ENCODE data around the gene DNAJC22. TPM values are rescaled to one million over a fixed set of nuclear protein-coding genes. Genes with fewer than 3 reads are reported as not detected.

The DNAJC22 gene
- total and polyA plus RNA-seq, 2 donors (not counting 1 experiment from before 2014, with no cell fraction given): 2.4 to 4.8 TPM

DNA sequence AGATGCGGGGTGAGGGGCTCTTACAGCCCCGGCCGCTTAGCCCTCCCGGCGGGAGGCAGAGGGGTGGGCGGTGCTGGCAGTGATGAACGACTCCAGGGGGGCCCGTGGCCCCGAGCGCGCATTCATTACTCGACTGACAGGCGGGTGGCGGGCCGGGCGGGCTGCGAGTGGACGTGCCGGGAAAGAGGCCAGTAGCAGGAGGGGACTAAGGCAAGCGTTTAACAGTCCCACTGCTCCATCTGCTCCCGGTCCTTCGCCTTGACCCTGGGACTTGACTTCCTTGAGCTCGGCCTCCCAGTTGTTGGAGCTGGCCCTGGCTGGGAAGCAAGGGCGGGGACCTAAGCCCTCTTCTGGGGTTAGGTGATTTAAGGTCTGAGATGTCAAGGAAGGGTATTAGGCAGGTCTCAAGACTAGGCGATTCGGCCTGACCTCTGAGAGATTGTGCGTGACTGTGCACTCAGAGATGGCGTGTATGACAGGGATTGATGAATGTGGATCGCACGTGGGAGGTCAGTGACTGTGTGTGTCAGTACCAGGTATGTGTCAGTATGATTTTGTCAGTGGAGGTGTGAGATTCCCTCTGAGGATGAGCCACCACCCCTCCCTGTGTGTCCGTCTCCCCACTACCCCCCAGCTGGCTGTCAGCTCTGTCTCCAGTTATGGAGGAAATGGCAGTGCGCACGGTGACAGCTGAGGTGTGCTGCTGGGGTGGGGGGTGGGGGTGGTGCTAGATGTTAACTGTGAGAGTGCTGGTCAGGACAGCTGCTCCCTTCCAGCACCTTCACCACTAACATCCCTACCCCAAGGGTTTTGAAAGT lies 3.6 kb upstream of the DNAJC22 start:
- no peaks in the 10 kb centered on the region for H3K79me2 ChIP-seq (ENCODE audit: control insufficient read depth, insufficient read depth, low read length)
- peaks cover 61% of the 10 kb centered on the region for H3K27me3 ChIP-seq (ENCODE audit: control insufficient read depth, insufficient read depth, low read length)
- no peaks in the 10 kb centered on the region for H4K20me1 ChIP-seq (ENCODE audit: control insufficient read depth, extremely low read depth, insufficient read depth, low read length)
- peak overlapping the region; percentile 86 for H3K4me2 ChIP-seq (ENCODE audit: extremely low read depth, insufficient read depth, low read length)
- H2AFZ ChIP-seq (ENCODE audit: low read length): peak overlapping the region; percentile 13
- H3K4me3 ChIP-seq (replicated peaks in 1 of 4; ENCODE audit: control extremely low read depth in 1 of 4, insufficient read depth in 1 of 4, low read depth in 3 of 4, low read length in 4 of 4): peak overlapping the region; percentile 28 to 52 (median 42)
- TF ChIP-seq, protein P1, sequence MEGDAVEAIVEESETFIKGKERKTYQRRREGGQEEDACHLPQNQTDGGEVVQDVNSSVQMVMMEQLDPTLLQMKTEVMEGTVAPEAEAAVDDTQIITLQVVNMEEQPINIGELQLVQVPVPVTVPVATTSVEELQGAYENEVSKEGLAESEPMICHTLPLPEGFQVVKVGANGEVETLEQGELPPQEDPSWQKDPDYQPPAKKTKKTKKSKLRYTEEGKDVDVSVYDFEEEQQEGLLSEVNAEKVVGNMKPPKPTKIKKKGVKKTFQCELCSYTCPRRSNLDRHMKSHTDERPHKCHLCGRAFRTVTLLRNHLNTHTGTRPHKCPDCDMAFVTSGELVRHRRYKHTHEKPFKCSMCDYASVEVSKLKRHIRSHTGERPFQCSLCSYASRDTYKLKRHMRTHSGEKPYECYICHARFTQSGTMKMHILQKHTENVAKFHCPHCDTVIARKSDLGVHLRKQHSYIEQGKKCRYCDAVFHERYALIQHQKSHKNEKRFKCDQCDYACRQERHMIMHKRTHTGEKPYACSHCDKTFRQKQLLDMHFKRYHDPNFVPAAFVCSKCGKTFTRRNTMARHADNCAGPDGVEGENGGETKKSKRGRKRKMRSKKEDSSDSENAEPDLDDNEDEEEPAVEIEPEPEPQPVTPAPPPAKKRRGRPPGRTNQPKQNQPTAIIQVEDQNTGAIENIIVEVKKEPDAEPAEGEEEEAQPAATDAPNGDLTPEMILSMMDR (conservative IDR thresholded peaks at IDR 0.05 in 1 of 2, IDR thresholded peaks at IDR 0.05 in 1 of 2; ENCODE audit: low read depth in 1 of 2, low read length in 2 of 2): no peak
- TF ChIP-seq EZH2 (IDR thresholded peaks at IDR 0.05; ENCODE audit: low read length, missing control alignments): no peak
- no peaks in the 10 kb centered on the region for H3K36me3 ChIP-seq (ENCODE audit: control insufficient read depth, insufficient read depth, low read length)
- no peak for DNase-seq (ENCODE audit: low read depth in 2 of 2)
- H3K9ac ChIP-seq (ENCODE audit: insufficient read depth, low read length): no peak overlapping the region
- H3K9me3 ChIP-seq (ENCODE audit: control insufficient read depth, insufficient read depth, low read depth, low read length): no peaks in the 10 kb centered on the region
- no peak overlapping the region for H3K27ac ChIP-seq (ENCODE audit: insufficient read depth, low read length)
- H3K4me1 ChIP-seq (ENCODE audit: control insufficient read depth, extremely low read depth, insufficient read depth, low read length): peaks cover 25% of the 10 kb centered on the region

DNA sequence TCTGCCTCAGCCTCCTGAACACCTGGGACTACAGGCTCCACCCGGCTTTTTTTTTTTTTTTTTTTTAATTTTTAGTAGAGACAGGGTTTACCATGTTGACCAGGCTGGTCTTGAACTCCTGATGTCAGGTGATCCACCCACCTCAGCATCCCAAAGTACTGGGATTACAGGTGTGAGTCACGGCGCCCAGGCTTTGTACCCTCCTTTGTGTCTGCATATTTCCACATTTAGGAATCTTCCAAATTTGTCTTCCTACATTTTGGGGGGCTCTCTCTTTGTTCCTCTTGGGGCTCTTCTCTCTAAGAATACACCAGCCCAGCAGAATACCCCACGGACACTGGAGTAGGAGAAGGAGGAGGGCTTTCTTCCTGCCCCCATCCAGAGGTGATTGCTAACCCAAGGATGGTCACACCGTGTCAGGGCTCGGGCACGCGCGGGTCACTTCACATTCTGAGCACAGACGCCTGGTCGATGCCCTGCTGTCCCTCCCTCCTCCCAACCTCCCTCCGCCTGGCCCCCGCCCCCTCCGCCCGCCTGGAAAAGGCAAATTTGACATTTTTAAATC lies 2.1 kb upstream of the DNAJC22 start:
- Histone ChIP-seq H3K4me3 (replicated peaks in 1 of 4; ENCODE audit: control extremely low read depth in 1 of 4, insufficient read depth in 1 of 4, low read depth in 3 of 4, low read length in 4 of 4) (no peak overlapping the region), H3K9me3 (ENCODE audit: control insufficient read depth, insufficient read depth, low read depth, low read length) (no peaks in the 10 kb centered on the region), H2AFZ (ENCODE audit: low read length) (no peak overlapping the region), H3K27me3 (ENCODE audit: control insufficient read depth, insufficient read depth, low read length) (peaks cover 49% of the 10 kb centered on the region), H3K4me2 (ENCODE audit: extremely low read depth, insufficient read depth, low read length) (no peak overlapping the region), H3K4me1 (ENCODE audit: control insufficient read depth, extremely low read depth, insufficient read depth, low read length) (peaks cover 25% of the 10 kb centered on the region), H3K27ac (ENCODE audit: insufficient read depth, low read length) (no peak overlapping the region), H3K79me2 (ENCODE audit: control insufficient read depth, insufficient read depth, low read length) (no peaks in the 10 kb centered on the region), H4K20me1 (ENCODE audit: control insufficient read depth, extremely low read depth, insufficient read depth, low read length) (no peaks in the 10 kb centered on the region), H3K9ac (ENCODE audit: insufficient read depth, low read length) (no peak overlapping the region), H3K36me3 (ENCODE audit: control insufficient read depth, insufficient read depth, low read length) (no peaks in the 10 kb centered on the region)
- TF ChIP-seq, protein P1 (conservative IDR thresholded peaks at IDR 0.05 in 1 of 2, IDR thresholded peaks at IDR 0.05 in 1 of 2; ENCODE audit: low read depth in 1 of 2, low read length in 2 of 2): no peak
- TF ChIP-seq EZH2 (IDR thresholded peaks at IDR 0.05; ENCODE audit: low read length, missing control alignments): peak; percentile 25
- no peak for DNase-seq (ENCODE audit: low read depth in 2 of 2)

DNA sequence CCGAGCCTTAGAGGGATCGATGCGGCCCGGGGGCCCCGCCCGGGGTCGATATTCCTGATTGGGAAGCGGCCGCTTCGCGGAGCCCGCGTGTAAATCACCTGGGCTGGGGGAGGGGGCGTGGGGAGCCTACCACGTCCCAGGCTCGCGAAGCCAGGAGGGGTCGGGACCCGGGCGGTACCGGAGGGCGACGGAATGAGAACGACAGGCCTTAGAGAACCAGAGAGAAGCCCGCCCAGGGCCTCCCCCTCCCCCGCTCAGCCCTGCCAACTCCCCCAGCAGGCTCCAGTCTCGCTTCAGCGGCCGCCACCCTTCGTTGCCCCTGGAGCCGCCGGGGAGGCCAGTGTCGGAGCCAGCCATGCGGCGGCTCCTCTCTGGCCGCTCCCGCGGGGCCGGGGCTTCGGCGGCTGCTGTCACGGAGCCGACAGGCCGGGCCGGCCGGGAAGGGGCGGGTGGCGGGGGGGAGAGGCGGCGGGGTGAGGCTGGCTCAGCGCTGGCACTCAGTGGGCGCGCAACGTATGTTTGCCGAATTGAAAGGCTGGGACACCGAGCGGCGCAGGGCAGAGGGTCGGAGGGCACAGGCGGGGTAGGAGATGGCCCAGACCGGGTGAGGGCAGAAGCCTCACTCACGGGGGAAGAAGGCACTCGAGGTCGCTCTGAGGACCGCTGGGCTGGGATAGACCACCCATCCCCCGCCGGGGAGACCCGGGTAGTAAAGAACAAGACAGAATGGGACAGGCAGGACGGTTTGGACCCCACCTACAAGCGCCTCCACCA lies 1.4 kb upstream of the DNAJC22 start:
- Histone ChIP-seq H2AFZ (ENCODE audit: low read length) (no peak overlapping the region), H3K9me3 (ENCODE audit: control insufficient read depth, insufficient read depth, low read depth, low read length) (no peaks in the 10 kb centered on the region), H3K4me1 (ENCODE audit: control insufficient read depth, extremely low read depth, insufficient read depth, low read length) (peaks cover 25% of the 10 kb centered on the region), H3K4me2 (ENCODE audit: extremely low read depth, insufficient read depth, low read length) (peak overlapping the region; percentile 83), H4K20me1 (ENCODE audit: control insufficient read depth, extremely low read depth, insufficient read depth, low read length) (no peaks in the 10 kb centered on the region), H3K27me3 (ENCODE audit: control insufficient read depth, insufficient read depth, low read length) (peaks cover 46% of the 10 kb centered on the region), H3K36me3 (ENCODE audit: control insufficient read depth, insufficient read depth, low read length) (no peaks in the 10 kb centered on the region), H3K79me2 (ENCODE audit: control insufficient read depth, insufficient read depth, low read length) (no peaks in the 10 kb centered on the region), H3K9ac (ENCODE audit: insufficient read depth, low read length) (no peak overlapping the region), H3K4me3 (replicated peaks in 1 of 4; ENCODE audit: control extremely low read depth in 1 of 4, insufficient read depth in 1 of 4, low read depth in 3 of 4, low read length in 4 of 4) (peak overlapping the region in 2 of 4 experiments; percentile 46 to 52), H3K27ac (ENCODE audit: insufficient read depth, low read length) (no peak overlapping the region)
- no peak for DNase-seq (ENCODE audit: low read depth in 2 of 2)
- peak; percentile 93 for TF ChIP-seq EZH2 (IDR thresholded peaks at IDR 0.05; ENCODE audit: low read length, missing control alignments)
- TF ChIP-seq, protein P1 (conservative IDR thresholded peaks at IDR 0.05 in 1 of 2, IDR thresholded peaks at IDR 0.05 in 1 of 2; ENCODE audit: low read depth in 1 of 2, low read length in 2 of 2): no peak

Data from fibroblast of lung (primary cell).